GM19099 (cell line): ENCODE measurements around the gene PREB.

Source experiments
- POLR2A ChIP-seq: IDR thresholded peaks from 3 replicates; pipeline ENCODE4 v1.6.1; 2011; ENCODE audit warnings: low read depth; ENCODE audit not compliant: insufficient read length; ENCODE audit errors: extremely low read depth

PREB gene

GRCh38 chr2:27160191-27160590, 25.8 kb upstream of the PREB start:
- TF ChIP-seq POLR2A = no peak

DNA sequence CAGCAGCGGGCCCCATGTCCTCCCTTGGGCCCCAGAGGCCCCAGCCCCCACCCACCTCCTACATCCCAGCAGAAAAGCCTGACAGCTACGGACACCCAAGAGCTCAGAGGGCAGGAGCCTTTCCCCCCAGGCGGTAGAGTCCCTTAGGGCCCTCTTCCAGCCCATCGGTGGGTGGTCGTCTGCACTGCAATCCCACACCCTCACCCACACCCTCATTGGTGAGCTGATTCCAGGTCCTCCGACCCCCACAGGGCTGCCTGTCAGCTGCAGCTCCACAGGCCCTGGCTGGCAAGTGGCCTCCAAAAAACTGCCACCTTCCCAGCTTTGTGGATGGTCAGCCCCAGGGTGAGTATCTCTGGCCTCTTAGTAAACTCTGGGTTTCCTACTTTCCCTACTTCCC, 24.8 kb upstream of the PREB start:
- no peak for TF ChIP-seq POLR2A

- TF ChIP-seq POLR2A = no peak
These were observed 24.0 kb upstream of the PREB start for GRCh38 chr2:27158468-27158867.

GRCh38 chr2:27155069-27155520, 20.7 kb upstream of the PREB start:
- no peak for TF ChIP-seq POLR2A

DNA sequence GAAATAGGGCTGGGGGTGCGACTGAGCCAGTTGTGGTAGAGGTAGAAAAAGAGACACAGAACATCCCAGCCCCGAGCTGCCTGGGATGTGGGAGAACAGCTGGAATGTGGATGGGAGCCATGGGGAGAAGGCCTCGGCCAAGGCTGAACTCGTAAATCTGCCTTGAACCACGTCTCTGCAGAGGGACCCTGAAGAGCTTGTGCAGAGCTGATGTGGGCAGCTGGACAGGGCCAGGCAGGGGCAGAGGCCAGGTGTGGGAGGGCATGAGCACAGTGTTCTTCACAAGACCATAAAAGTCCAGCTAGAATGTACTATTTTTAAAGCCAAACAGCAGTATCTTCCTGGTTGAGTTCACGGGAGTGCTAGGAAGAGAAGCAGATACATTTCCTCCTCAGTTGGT, 20.1 kb upstream of the PREB start:
- TF ChIP-seq POLR2A = no peak

- TF ChIP-seq POLR2A = no peak
These were observed 18.5 kb upstream of the PREB start for GRCh38 chr2:27152796-27153464.

GRCh38 chr2:27152102-27152795, 17.8 kb upstream of the PREB start:
- no peak for TF ChIP-seq POLR2A

DNA sequence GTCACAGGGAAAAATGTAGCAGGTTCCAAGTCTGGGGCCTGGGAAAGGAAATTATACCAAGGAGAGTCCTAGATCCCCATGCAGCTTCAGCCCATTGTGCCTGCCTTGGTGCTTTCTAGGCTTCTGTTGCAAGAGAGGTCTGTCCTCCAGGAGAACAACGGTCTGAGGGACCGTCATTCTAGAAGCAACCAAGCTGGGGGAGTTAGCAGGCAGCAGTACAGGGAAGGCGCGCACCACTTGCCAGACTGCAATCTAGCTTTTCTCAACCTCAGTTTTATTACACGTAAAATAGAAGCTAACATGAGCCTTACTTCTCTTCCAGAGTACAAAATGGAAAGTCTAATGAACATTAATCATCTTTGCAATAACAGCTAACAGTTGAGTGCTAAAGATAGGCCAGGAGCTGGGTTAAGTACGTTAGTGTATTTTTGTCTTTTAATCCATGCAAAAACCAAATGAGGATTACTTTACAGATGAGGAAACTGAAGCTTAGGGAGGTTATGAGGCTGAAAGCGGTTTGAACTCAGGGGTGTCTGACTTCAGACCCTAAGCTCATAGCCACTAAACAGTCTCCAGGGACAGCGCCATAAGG, 16.3 kb upstream of the PREB start:
- no peak for TF ChIP-seq POLR2A

DNA sequence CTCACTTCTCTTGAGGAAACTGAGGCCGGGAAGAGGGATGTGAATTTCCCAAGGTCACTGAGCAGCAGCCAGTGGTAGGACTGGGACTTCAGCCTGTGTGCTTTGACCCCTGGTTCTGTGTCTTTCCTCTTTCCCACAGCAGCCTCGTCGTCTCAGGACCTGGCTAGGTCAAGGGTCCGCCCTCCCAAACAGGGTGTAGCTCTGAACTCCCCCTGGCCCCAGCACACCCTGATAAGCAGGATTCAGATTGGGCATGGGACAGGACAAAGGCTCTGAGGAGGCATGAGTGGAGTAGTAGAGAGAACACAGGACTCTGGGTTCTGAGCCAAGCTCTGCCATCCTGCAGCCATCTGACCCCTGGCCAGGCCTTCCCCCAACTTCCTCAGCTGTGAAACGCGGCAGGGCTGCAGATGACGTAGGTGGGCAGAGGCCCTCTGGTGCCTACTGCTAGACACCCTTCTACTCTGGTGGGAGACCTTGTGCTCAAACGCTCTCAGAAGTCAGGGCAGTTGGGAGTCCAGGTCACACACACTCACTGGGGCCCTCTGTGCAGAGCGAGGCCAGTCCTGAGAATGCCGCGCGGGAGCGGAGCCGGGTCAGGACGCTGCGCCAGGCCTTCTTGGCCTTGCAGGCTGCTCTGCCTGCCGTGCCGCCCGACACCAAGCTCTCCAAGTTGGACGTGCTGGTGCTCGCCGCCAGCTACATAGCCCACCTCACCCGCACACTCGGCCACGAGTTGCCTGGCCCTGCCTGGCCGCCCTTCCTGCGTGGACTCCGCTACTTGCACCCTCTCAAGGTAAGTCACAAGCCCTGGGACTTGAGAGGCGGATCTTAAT, 15.4 kb upstream of the PREB start:
- TF ChIP-seq POLR2A = no peak

GRCh38 chr2:27148801-27149439, 14.5 kb upstream of the PREB start, which contains the start of gene TCF23:
TCF23 (plus strand) TSS chr2:27149004; CDS start chr2:27149134, 130 bp downstream.
- no peak for TF ChIP-seq POLR2A

DNA sequence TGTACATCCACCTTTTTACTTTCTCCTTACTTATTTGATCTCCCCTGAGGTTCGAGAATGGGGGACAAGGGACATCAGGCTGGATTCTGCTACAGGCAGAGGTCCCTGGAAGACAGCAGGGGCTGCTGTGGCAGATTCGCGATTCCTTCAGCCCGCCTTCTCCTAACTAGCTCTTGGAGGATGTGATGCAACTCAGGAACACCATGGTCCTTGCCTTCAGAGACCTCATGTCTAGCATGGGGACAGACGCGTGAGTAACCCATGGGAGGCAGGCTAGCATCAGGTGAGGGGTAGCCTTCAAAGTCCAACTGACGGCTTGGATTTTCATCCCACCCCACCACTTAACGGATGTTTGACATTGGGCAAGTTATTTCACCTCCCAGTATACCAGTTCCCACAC, 13.5 kb upstream of the PREB start:
- TF ChIP-seq POLR2A = no peak

DNA sequence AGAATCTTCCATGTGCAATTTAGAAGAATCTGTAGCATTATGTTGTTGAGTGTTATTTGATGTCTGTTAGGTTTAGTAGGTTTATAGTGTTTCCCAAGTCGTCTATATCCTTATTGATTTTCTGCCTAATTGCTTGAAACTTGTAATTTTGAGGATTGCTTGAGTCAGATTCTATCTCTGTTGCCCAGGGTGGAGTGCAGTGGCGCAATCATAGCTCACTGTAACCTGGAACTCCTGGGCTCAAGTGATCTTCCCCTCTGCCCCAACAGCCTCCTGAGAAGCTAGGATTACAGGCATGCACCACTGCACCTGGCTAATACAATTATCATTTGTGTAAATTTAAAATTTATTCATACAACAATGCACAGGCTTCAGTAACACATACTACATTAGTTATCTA, 11.2 kb upstream of the PREB start:
- TF ChIP-seq POLR2A = no peak

GRCh38 chr2:27143285-27143684, 8.8 kb upstream of the PREB start:
- no peak for TF ChIP-seq POLR2A

DNA sequence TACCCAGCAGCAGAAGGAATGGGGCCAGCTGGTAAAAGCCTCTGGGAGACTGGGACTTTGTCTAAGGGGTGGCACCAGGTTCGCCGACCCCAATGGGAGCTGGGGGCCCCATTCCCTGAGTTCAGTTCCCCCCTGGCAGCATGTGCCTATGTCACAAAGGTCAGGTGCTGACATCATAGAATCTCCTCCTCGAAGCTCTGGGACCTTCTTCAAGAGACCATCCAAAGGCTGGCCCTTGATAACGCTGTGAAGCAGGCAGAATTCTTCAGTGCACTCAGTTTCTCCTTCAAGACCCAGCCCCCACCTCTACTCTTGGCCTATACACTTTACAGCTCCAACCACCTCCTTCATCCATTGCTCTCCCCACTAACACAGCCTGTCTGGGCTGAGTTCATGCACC, 4.9 kb upstream of the PREB start, which contains the start of gene PRR30:
PRR30 (minus strand) TSS at position 101 of the 400 bp plus-strand sequence. CDS start 1,081 bp downstream, outside the sequence.
- no peak for TF ChIP-seq POLR2A
